ENCODE data around the gene PANK4.

Gene PANK4

GRCh38 chr1:2504949-2505272 lies 21.5 kb downstream of the PANK4 start:
- Mint-ChIP-seq H3K27me3 (no peaks in the 10 kb centered on the region), H3K27ac (no peak overlapping the region), H3K36me3 (peaks cover 21% of the 10 kb centered on the region), H3K4me1 (peaks cover 12% of the 10 kb centered on the region), H3K4me3 (no peak overlapping the region), H3K9me3 (no peaks in the 10 kb centered on the region)
- ATAC-seq = no peak

GRCh38 chr1:2504225-2504948 lies 22.0 kb downstream of the PANK4 start:
- H3K4me1 Mint-ChIP-seq = peaks cover 17% of the 10 kb centered on the region
- no peak overlapping the region for H3K27ac Mint-ChIP-seq
- ATAC-seq = no peak
- no peaks in the 10 kb centered on the region for H3K27me3 Mint-ChIP-seq
- no peak overlapping the region for H3K4me3 Mint-ChIP-seq
- H3K9me3 Mint-ChIP-seq = no peaks in the 10 kb centered on the region
- H3K36me3 Mint-ChIP-seq = peaks cover 16% of the 10 kb centered on the region

DNA sequence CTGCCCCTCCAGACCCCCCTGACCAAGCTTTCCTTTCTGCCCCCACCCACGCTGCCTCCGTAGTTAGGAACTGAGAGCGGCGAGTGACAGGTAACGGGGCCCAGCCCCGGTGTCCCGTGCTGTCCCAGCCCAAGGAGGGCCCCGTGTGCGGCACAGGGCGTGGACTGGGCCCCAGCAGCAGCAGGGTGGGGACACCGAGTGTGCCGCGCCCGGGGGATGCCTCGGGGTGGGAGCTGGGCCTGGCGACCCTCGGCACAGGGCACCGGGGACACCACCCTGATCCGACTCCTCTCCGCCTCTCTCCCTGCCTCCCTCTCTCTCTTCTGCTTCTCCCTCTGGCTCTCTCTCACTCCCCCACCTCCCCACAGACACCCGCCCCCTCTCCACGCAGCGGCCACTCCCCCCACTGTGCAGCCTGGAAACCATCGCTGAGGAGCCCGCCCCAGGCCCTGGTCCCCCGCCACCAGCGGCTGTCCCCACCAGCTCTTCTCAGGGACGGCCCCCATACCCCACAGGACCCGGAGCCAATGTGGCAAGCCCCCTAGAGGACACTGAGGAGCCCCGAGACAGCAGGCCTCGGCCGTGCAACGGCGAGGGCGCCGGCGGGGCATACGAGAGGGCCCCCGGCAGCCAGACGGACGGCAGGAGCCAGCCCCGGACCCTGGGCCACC lies 22.7 kb downstream of the PANK4 start:
- H3K27ac Mint-ChIP-seq = no peak overlapping the region
- H3K27me3 Mint-ChIP-seq = no peaks in the 10 kb centered on the region
- no peak overlapping the region for H3K4me3 Mint-ChIP-seq
- peaks cover 23% of the 10 kb centered on the region for H3K4me1 Mint-ChIP-seq
- peaks cover 9% of the 10 kb centered on the region for H3K36me3 Mint-ChIP-seq
- no peaks in the 10 kb centered on the region for H3K9me3 Mint-ChIP-seq
- ATAC-seq = no peak

DNA sequence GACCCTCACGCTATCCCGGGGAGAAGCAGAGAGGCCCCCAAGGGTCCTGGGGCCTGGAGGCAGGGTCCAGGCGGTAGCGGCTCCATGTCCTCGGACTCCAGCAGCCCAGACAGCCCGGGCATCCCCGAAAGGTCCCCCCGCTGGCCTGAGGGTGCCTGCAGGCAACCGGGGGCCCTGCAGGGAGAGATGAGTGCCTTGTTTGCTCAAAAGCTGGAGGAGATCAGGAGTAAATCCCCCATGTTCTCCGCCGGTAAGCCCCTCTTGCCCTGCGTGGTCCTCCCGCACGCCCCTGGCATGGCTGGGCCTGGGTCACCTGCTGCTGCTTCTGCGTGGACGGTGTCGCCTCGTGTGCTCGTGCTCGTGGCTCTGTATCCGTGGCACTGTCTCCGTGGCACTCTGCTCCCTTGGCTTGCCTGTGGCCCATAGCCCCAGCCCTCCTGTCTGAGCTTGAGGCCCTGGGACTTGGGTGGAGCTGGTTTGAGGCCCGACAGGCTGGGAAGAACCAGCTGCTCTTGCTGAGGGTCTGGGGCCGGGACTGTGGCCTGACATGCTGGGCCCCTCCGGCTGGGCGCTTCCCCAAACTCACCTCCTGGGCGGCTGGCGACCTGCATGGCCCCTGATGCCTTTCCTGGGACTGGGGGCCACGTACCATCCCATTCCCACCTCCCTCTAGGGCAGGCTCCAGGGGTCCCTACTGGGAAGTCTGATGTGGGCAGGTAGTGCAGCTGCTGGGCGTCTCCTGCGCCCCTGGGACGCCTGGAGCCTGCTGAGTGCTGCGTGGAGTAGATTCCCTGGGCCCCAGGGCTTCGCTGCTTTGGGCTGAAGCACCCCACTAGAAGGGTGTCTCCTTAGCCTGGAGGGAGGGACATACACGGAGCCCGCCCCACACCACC lies 23.5 kb downstream of the PANK4 start:
- H3K9me3 Mint-ChIP-seq = no peaks in the 10 kb centered on the region
- no peak for ATAC-seq
- H3K27ac Mint-ChIP-seq = no peak overlapping the region
- H3K36me3 Mint-ChIP-seq = peaks cover under 1% of the 10 kb centered on the region
- peaks cover 28% of the 10 kb centered on the region for H3K4me1 Mint-ChIP-seq
- H3K4me3 Mint-ChIP-seq = no peak overlapping the region
- H3K27me3 Mint-ChIP-seq = no peaks in the 10 kb centered on the region

DNA sequence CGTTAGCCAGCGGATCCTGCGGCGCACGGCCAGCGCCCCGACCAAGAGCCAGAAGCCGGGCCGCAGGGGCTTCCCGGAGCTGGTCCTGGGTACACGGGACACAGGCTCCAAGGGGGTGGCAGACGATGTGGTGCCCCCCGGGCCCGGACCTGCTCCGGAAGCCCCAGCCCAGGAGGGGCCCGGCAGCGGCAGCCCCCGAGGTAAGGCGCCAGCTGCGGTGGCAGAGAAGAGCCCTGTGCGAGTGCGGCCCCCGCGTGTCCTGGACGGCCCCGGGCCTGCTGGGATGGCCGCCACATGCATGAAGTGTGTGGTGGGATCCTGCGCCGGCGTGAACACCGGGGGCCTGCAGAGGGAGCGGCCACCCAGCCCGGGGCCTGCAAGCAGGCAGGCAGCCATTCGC lies 24.2 kb downstream of the PANK4 start:
- Mint-ChIP-seq H3K27ac (no peak overlapping the region), H3K4me3 (no peak overlapping the region), H3K4me1 (peaks cover 34% of the 10 kb centered on the region), H3K36me3 (no peaks in the 10 kb centered on the region), H3K9me3 (no peaks in the 10 kb centered on the region), H3K27me3 (no peaks in the 10 kb centered on the region)
- no peak for ATAC-seq

- no peak for ATAC-seq
- Mint-ChIP-seq H3K27ac (no peak overlapping the region), H3K27me3 (no peaks in the 10 kb centered on the region), H3K4me3 (no peak overlapping the region), H3K4me1 (peaks cover 39% of the 10 kb centered on the region), H3K9me3 (no peaks in the 10 kb centered on the region), H3K36me3 (no peaks in the 10 kb centered on the region)
These were observed 24.6 kb downstream of the PANK4 start for GRCh38 chr1:2501820-2502119.

GRCh38 chr1:2501041-2501819 lies 25.2 kb downstream of the PANK4 start:
- Mint-ChIP-seq H3K4me1 (peaks cover 44% of the 10 kb centered on the region), H3K27me3 (no peaks in the 10 kb centered on the region), H3K9me3 (no peaks in the 10 kb centered on the region), H3K36me3 (no peaks in the 10 kb centered on the region), H3K4me3 (no peak overlapping the region), H3K27ac (no peak overlapping the region)
- no peak for ATAC-seq

GRCh38 chr1:2499986-2500596 lies 26.3 kb downstream of the PANK4 start:
- Mint-ChIP-seq H3K27me3 (no peaks in the 10 kb centered on the region), H3K9me3 (no peaks in the 10 kb centered on the region), H3K27ac (peak overlapping the region; percentile 64), H3K4me3 (no peak overlapping the region), H3K36me3 (no peaks in the 10 kb centered on the region), H3K4me1 (peaks cover 54% of the 10 kb centered on the region)
- no peak for ATAC-seq

DNA sequence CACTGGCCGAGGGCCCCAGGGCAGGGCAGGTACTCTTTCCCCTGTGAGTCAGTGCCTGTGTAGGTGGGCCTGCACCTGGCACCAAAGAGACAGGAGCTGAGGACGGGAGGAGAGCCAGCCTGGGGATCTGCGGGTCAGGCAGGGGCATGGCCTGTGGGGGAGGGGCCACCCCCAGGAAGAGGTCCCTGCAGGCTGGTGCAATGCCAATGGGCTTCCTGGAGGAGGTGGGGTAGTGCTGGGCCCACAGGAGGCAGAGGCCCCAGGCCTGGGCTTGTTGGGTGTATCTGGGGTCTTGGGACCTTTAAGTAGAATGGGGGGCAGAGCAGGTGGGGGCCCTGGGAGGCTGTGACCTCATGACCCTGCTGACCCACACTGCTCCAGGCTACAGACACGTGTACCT lies 27.1 kb downstream of the PANK4 start:
- ATAC-seq = no peak
- Mint-ChIP-seq H3K27me3 (no peaks in the 10 kb centered on the region), H3K4me3 (no peak overlapping the region)

DNA sequence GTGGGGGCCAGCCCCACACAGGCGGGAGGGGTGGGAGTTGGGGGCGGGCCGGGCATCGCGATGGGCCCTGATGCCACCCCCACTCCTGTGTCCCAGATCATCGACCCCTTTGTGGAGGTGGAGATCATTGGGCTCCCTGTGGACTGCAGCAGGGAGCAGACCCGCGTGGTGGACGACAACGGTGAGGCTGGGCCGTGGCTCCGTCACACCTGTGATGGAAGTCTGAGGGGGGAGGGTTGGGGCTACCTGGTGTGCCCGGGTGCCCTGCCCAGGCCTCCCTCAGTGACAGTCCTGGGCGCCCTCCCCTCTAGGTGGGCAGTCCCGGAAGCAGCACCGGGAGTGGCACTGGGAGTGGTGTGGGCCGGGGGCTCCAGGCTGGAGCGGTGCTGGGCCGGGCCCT lies 27.7 kb downstream of the PANK4 start:
- H3K9me3 Mint-ChIP-seq = no peaks in the 10 kb centered on the region
- H3K27ac Mint-ChIP-seq = no peak overlapping the region
- no peaks in the 10 kb centered on the region for H3K36me3 Mint-ChIP-seq
- H3K4me1 Mint-ChIP-seq = peaks cover 69% of the 10 kb centered on the region
- ATAC-seq = no peak
- no peaks in the 10 kb centered on the region for H3K27me3 Mint-ChIP-seq
- no peak overlapping the region for H3K4me3 Mint-ChIP-seq

More for the DNA sequence above, 27.1 kb downstream of the PANK4 start:
- H3K36me3 Mint-ChIP-seq = no peaks in the 10 kb centered on the region
- H3K9me3 Mint-ChIP-seq = no peaks in the 10 kb centered on the region
- peak overlapping the region; percentile 64 for H3K27ac Mint-ChIP-seq
- H3K4me1 Mint-ChIP-seq = peaks cover 62% of the 10 kb centered on the region

DNA sequence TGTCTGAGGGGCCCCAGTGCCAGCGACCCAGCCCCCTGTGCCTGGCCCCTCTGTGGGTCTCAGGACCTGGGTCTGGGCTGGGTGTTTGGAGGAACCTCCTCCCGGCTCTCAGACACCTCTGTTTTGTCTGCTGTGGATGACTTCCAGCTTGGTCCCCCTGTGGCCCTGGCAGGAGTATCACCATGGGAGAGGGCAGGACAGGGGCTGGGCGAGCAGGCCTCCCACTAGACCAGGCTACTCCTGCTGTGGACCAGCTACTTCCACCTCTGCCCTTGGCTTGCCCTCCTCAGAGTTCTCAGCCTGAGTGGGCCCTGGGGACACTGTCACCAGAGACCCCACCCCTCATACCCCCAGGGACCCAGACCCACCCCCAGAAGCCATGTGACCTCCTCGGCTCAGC lies 28.5 kb downstream of the PANK4 start:
- peak overlapping the region; percentile 42 for H3K27ac Mint-ChIP-seq
- H3K27me3 Mint-ChIP-seq = no peaks in the 10 kb centered on the region
- no peaks in the 10 kb centered on the region for H3K36me3 Mint-ChIP-seq
- ATAC-seq = no peak
- no peaks in the 10 kb centered on the region for H3K9me3 Mint-ChIP-seq
- peaks cover 76% of the 10 kb centered on the region for H3K4me1 Mint-ChIP-seq
- H3K4me3 Mint-ChIP-seq = no peak overlapping the region

GRCh38 chr1:2496746-2497145 lies 29.6 kb downstream of the PANK4 start:
- H3K4me1 Mint-ChIP-seq = peaks cover 83% of the 10 kb centered on the region
- no peaks in the 10 kb centered on the region for H3K36me3 Mint-ChIP-seq

DNA sequence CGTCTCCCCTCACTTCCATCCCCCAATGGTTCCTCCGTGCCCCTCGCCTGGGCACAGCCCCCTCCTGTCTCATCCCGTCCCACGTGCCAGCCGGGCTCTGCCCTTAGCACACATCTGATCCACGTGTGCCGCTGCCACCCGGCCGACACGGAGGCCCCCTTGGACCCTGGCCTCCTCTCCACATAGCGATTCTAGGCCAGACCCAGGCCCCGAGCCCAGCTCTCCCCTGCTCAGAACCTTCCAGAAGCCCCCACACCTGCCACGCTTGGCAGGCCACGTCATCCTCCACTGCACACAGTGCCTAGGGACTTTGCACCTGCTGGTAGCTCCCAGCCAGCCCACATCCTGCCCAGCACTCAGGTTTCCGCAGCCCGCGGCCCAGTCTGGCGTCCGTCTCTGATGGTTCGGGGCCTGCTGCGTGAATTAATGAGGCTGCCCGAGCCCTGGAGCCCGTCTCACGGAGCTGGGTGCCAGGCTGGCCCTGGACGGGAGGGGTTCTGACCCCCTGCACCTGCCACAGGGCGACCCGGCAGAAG lies 30.2 kb downstream of the PANK4 start:
- no peaks in the 10 kb centered on the region for H3K27me3 Mint-ChIP-seq
- H3K9me3 Mint-ChIP-seq = no peaks in the 10 kb centered on the region
- ATAC-seq = peak; percentile 79
- H3K4me1 Mint-ChIP-seq = peaks cover 83% of the 10 kb centered on the region
- H3K27ac Mint-ChIP-seq = peak overlapping the region; percentile 73
- H3K4me3 Mint-ChIP-seq = peak overlapping the region; percentile 7
- peaks cover 3% of the 10 kb centered on the region for H3K36me3 Mint-ChIP-seq

More at GRCh38 chr1:2496746-2497145, 29.6 kb downstream of the PANK4 start:
- ATAC-seq = no peak
- no peaks in the 10 kb centered on the region for H3K9me3 Mint-ChIP-seq
- peak overlapping the region; percentile 31 for H3K4me3 Mint-ChIP-seq
- peak overlapping the region; percentile 73 for H3K27ac Mint-ChIP-seq
- H3K27me3 Mint-ChIP-seq = no peaks in the 10 kb centered on the region

DNA sequence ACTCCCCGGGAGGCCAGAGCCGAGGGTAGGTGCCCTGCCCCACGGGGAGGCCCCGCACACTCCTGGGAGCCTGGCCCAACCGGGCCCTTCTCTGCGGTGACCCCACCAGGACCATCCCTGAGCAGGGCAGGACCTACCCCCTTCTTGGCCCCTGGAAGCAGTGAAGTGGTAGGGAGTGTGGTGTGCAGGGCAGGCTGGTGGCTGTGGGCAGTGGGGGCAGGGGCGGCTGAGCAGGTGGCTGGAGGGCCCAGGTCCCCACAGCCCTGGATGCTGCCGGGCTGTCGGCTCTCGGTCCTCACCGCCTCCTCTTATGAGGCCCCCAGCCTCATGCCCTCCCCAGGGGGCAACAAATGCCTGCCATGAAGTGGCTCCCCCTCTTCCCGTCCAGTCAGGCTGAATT lies 30.9 kb downstream of the PANK4 start:
- no peak overlapping the region for H3K4me3 Mint-ChIP-seq
- peaks cover 5% of the 10 kb centered on the region for H3K36me3 Mint-ChIP-seq
- H3K9me3 Mint-ChIP-seq = no peaks in the 10 kb centered on the region
- no peaks in the 10 kb centered on the region for H3K27me3 Mint-ChIP-seq
- ATAC-seq = peak; percentile 13
- peaks cover 77% of the 10 kb centered on the region for H3K4me1 Mint-ChIP-seq
- H3K27ac Mint-ChIP-seq = peak overlapping the region; percentile 73

All from stimulated activated memory B cell treated with anti-CD40 and anti-IgM and Interleukin-4, amounts not matched to agents 10 μg/mL and 1 μg/mL and 100 μg/mL, for 72 hours (primary cell).